Measurements from ENCODE around the gene PPP1R14D.

DNA sequence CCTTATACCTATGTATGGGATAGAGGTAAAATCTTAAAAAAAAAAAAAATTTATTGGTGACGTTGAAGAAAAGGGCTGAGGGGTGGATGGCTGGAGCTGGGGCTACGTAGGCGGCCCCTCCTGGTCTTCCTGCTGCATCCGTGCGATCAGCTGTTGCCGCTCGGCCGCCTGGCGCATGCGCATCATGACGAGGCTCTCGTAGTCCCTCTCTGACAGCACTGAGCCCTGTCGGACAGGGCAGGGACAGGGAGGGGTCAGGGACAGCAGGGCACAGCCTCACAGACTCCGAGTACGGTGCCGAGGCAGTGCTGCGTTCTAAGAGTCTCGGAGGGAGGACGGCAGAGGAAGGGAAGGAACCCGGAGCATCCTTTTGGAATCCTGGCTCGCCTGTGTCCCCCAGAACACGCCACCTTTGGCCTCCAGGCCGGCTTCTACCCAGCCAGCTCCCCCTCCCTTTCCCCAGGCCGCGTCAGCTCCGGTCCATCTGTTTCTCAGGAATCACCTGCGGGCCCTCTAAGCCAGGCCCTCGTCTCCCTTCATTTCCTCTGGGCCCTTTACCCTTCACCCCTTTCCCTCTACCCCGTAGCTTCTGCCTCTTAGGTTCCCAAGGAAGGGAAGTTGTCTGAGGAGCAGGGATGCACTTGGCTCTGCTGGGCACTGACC is 60.5 kb downstream of the PPP1R14D start:
- TF ChIP-seq, protein P1, sequence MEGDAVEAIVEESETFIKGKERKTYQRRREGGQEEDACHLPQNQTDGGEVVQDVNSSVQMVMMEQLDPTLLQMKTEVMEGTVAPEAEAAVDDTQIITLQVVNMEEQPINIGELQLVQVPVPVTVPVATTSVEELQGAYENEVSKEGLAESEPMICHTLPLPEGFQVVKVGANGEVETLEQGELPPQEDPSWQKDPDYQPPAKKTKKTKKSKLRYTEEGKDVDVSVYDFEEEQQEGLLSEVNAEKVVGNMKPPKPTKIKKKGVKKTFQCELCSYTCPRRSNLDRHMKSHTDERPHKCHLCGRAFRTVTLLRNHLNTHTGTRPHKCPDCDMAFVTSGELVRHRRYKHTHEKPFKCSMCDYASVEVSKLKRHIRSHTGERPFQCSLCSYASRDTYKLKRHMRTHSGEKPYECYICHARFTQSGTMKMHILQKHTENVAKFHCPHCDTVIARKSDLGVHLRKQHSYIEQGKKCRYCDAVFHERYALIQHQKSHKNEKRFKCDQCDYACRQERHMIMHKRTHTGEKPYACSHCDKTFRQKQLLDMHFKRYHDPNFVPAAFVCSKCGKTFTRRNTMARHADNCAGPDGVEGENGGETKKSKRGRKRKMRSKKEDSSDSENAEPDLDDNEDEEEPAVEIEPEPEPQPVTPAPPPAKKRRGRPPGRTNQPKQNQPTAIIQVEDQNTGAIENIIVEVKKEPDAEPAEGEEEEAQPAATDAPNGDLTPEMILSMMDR (conservative IDR thresholded peaks at IDR 0.05 in 1 of 2, IDR thresholded peaks at IDR 0.05 in 1 of 2; ENCODE audit: extremely low read depth in 1 of 2, insufficient read depth in 1 of 2, low read depth in 1 of 2, low read length in 2 of 2): no peak
- no peak for TF ChIP-seq EZH2 (IDR thresholded peaks at IDR 0.05; ENCODE audit: borderline replicate concordance, low read length)

Data from mammary epithelial cell (primary cell).